Astrocyte of the spinal cord (primary cell): ENCODE measurements around the gene DNTT.

Experiments used
- DNase-seq: peaks from one replicate; pipeline ENCODE4 v3.0.0; 2011; ENCODE audit warnings: low read depth, low spot score
- H3K4me3 ChIP-seq: 2 replicates; pipeline ENCODE4 v1.5.1; 2011; ENCODE audit warnings: low read depth, mild to moderate bottlenecking, low read length, moderate library complexity
- CTCF ChIP-seq: IDR thresholded peaks from 2 replicates; pipeline ENCODE4 v1.5.1; 2012; ENCODE audit warnings: low read depth, mild to moderate bottlenecking, low read length, inconsistent platforms
- in situ Hi-C: cut with HindIII; loops from 2 replicates; pipeline ENCODE4 v1.10.0; 2017; ENCODE audit warnings: low sequenced_read_pairs

Gene DNTT

GRCh38 chr10:96387601-96388000 is 83.4 kb downstream of the DNTT start:
- in situ Hi-C loops, result no loop called here
- no peak overlapping the region for H3K4me3 ChIP-seq
- no peak for TF ChIP-seq CTCF
- DNase-seq, result no peak
